ENCODE data around the gene EIF4EBP2. TPM values are rescaled to one million over a fixed set of nuclear protein-coding genes. Genes with fewer than 3 reads are reported as not detected.

The EIF4EBP2 gene
- total RNA-seq, 1 experiment from 2014 or later = 166 TPM

GRCh38 chr10:70403483-70404035 is 386 bp upstream of the EIF4EBP2 start:
- H3K36me3 Mint-ChIP-seq (ENCODE audit: insufficient read depth, unreplicated experiment) = peaks cover 38% of the 10 kb centered on the region
- Histone ChIP-seq H3K27me3 (replicated peaks; ENCODE audit: control insufficient read depth, insufficient read depth, low read length) (no peaks in the 10 kb centered on the region), H3K36me3 (ENCODE audit: control insufficient read depth, insufficient read depth, low read length) (peaks cover 2% of the 10 kb centered on the region; the same call in 1 of the 2 replicates), H3K4me1 (peaks cover 15% of the 10 kb centered on the region), H3K9me3 (no peaks in the 10 kb centered on the region), H3K4me3 (ENCODE audit: low read depth, low read length) (peak overlapping the region; percentile 99)
- H3K4me3 Mint-ChIP-seq (ENCODE audit: unreplicated experiment) = peak overlapping the region; percentile 95
- H3K27ac Mint-ChIP-seq (ENCODE audit: unreplicated experiment) = peak overlapping the region; percentile 91
- ChIA-PET CTCF (interaction anchor here (0.7 to 3.1 kb wide), 17 partner anchors 9 to 258 kb away, joined by 3 to 31 read pairs (median 5); partner anchors contain the start of gene TYSND1), POLR2A (interaction anchor here (0.6 to 3.2 kb wide), 25 partner anchors 12 to 1513 kb away, joined by 3 to 39 read pairs (median 4); partner anchors contain the start of genes LRRC20, PPA1, SAR1A and TYSND1)
- no peak for TF ChIP-seq CTCF (IDR thresholded peaks at IDR 0.05; ENCODE audit: insufficient read depth in 1 of 2, low read depth in 1 of 2, low read length in 1 of 2, severe bottlenecking in 1 of 2, unreplicated experiment in 1 of 2)
- peaks cover 41% of the 10 kb centered on the region for H3K4me1 Mint-ChIP-seq (ENCODE audit: low read depth, unreplicated experiment)
- no peaks in the 10 kb centered on the region for H3K27me3 Mint-ChIP-seq (ENCODE audit: insufficient read depth, unreplicated experiment)
- intact Hi-C loops (cut with micrococcal nuclease; ENCODE audit: unreplicated experiment) = loop anchor here (1.0 kb wide), 1 partner anchor 43 kb away; no protein-coding TSS in a partner anchor
- DNase-seq = no peak
- no peaks in the 10 kb centered on the region for H3K9me3 Mint-ChIP-seq (ENCODE audit: unreplicated experiment)
- BruUV-seq (replicated peaks) = TSS peak; percentile 56

- Mint-ChIP-seq H3K9me3 (ENCODE audit: unreplicated experiment) (no peaks in the 10 kb centered on the region), H3K36me3 (ENCODE audit: insufficient read depth, unreplicated experiment) (peaks cover 49% of the 10 kb centered on the region), H3K4me1 (ENCODE audit: low read depth, unreplicated experiment) (peaks cover 50% of the 10 kb centered on the region), H3K27me3 (ENCODE audit: insufficient read depth, unreplicated experiment) (no peaks in the 10 kb centered on the region), H3K4me3 (ENCODE audit: unreplicated experiment) (peak overlapping the region; percentile 95), H3K27ac (ENCODE audit: unreplicated experiment) (peak overlapping the region; percentile 91)
- BruUV-seq (replicated peaks) = TSS peak; percentile 69
- CTCF ChIA-PET = interaction anchor here (0.6 to 2.7 kb wide), 13 partner anchors 8 to 898 kb away, joined by 3 to 21 read pairs (median 8); partner anchors contain the start of gene TYSND1
- Histone ChIP-seq H3K4me3 (ENCODE audit: low read depth, low read length) (peak overlapping the region; percentile 99), H3K9me3 (no peaks in the 10 kb centered on the region), H3K27me3 (replicated peaks; ENCODE audit: control insufficient read depth, insufficient read depth, low read length) (no peaks in the 10 kb centered on the region), H3K36me3 (ENCODE audit: control insufficient read depth, insufficient read depth, low read length) (peaks cover 4% of the 10 kb centered on the region), H3K4me1 (peaks cover 15% of the 10 kb centered on the region)
- no peak for DNase-seq
- intact Hi-C loops (cut with micrococcal nuclease; ENCODE audit: unreplicated experiment) = loop anchor here (1.0 kb wide), 1 partner anchor 42 kb away; no protein-coding TSS in a partner anchor
- POLR2A ChIA-PET = interaction anchor here (0.7 to 3.2 kb wide), 12 partner anchors 11 to 258 kb away, joined by 3 to 39 read pairs (median 12); partner anchors contain the start of genes LRRC20, PPA1, SAR1A and TYSND1
- TF ChIP-seq CTCF (IDR thresholded peaks at IDR 0.05; ENCODE audit: insufficient read depth in 1 of 2, low read depth in 1 of 2, low read length in 1 of 2, severe bottlenecking in 1 of 2, unreplicated experiment in 1 of 2) = no peak
Observed at GRCh38 chr10:70404787-70405036, 767 bp downstream of the EIF4EBP2 start.

GRCh38 chr10:70405037-70405824 is 1.3 kb downstream of the EIF4EBP2 start:
- TF ChIP-seq CTCF (IDR thresholded peaks at IDR 0.05; ENCODE audit: insufficient read depth in 1 of 2, low read depth in 1 of 2, low read length in 1 of 2, severe bottlenecking in 1 of 2, unreplicated experiment in 1 of 2) = no peak
- ChIA-PET POLR2A (interaction anchor here (0.6 to 3.2 kb wide), 18 partner anchors 8 to 502 kb away, joined by 3 to 39 read pairs (median 5); partner anchors contain the start of genes LRRC20, PPA1, SAR1A and TYSND1), CTCF (interaction anchor here (0.6 to 2.7 kb wide), 16 partner anchors 18 to 1183 kb away, joined by 3 to 21 read pairs (median 6); partner anchors contain the start of genes LRRC20 and TYSND1)
- H3K27ac Mint-ChIP-seq (ENCODE audit: unreplicated experiment) = peak overlapping the region; percentile 91
- intact Hi-C loops (cut with micrococcal nuclease; ENCODE audit: unreplicated experiment) = no loop called here
- DNase-seq = peak; percentile 81 to 84
- Histone ChIP-seq H3K4me1 (peaks cover 15% of the 10 kb centered on the region), H3K27me3 (replicated peaks; ENCODE audit: control insufficient read depth, insufficient read depth, low read length) (no peaks in the 10 kb centered on the region), H3K4me3 (ENCODE audit: low read depth, low read length) (peak overlapping the region; percentile 99), H3K9me3 (no peaks in the 10 kb centered on the region), H3K36me3 (ENCODE audit: control insufficient read depth, insufficient read depth, low read length) (peaks cover 4% of the 10 kb centered on the region)
- H3K36me3 Mint-ChIP-seq (ENCODE audit: insufficient read depth, unreplicated experiment) = peaks cover 55% of the 10 kb centered on the region
- no peaks in the 10 kb centered on the region for H3K9me3 Mint-ChIP-seq (ENCODE audit: unreplicated experiment)
- BruUV-seq (replicated peaks) = TSS peak; percentile 46
- H3K4me1 Mint-ChIP-seq (ENCODE audit: low read depth, unreplicated experiment) = peaks cover 54% of the 10 kb centered on the region
- peak overlapping the region; percentile 95 for H3K4me3 Mint-ChIP-seq (ENCODE audit: unreplicated experiment)
- no peaks in the 10 kb centered on the region for H3K27me3 Mint-ChIP-seq (ENCODE audit: insufficient read depth, unreplicated experiment)
